ENCODE data around the gene GAL3ST1.

GAL3ST1 gene

DNA sequence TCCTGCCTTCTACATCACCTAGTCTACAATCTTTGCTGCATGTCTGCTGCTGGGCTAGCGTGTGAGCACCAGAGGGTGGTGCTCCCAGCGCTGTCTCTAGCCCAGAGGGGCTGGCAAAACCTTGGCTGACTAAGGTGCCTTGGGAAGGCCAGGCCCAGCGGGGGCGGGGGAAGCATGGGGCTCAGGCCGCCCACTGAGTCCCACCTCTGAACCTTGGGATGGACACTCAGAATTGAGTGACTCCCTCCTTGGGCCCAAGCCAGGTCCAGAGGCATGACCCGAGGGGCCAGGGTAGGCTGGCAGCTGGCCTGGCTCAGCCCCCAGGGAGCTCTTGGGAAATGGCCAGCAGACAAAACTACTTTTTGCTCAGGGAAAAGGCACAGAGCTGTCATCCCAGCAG lies 7.6 kb upstream of the GAL3ST1 start:
- Mint-ChIP-seq H3K4me1 (no peaks in the 10 kb centered on the region), H3K36me3 (ENCODE audit: low read depth) (peaks cover 25% of the 10 kb centered on the region), H3K9me3 (no peaks in the 10 kb centered on the region), H3K27me3 (ENCODE audit: low read depth, poor library complexity) (no peaks in the 10 kb centered on the region), H3K27ac (peak overlapping the region; percentile 78), H3K4me3 (no peak overlapping the region)
- TF ChIP-seq, protein P1, sequence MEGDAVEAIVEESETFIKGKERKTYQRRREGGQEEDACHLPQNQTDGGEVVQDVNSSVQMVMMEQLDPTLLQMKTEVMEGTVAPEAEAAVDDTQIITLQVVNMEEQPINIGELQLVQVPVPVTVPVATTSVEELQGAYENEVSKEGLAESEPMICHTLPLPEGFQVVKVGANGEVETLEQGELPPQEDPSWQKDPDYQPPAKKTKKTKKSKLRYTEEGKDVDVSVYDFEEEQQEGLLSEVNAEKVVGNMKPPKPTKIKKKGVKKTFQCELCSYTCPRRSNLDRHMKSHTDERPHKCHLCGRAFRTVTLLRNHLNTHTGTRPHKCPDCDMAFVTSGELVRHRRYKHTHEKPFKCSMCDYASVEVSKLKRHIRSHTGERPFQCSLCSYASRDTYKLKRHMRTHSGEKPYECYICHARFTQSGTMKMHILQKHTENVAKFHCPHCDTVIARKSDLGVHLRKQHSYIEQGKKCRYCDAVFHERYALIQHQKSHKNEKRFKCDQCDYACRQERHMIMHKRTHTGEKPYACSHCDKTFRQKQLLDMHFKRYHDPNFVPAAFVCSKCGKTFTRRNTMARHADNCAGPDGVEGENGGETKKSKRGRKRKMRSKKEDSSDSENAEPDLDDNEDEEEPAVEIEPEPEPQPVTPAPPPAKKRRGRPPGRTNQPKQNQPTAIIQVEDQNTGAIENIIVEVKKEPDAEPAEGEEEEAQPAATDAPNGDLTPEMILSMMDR (IDR thresholded peaks at IDR 0.05): no peak
- DNase-seq: no peak

DNA sequence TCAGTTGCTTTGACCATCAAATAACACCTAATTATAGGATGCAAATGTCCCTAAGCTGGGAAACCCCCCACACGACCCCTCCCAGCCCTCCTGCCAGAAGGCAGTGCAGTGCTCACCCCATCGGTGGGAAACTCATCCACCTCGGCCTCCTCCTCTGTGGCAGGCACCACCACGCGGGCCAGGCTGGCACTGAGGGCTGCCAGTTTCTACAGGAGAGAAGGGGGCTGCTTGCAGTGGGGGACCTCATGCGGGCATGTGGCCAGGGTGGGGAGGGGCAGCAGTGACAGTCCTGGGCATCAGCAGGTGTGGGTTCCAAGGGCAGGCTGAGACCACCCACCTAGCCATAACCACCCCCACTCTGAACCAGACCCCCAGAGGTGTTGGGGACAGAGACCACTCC lies 6.4 kb upstream of the GAL3ST1 start:
- no peaks in the 10 kb centered on the region for H3K4me1 Mint-ChIP-seq
- H3K36me3 Mint-ChIP-seq (ENCODE audit: low read depth): peaks cover 22% of the 10 kb centered on the region
- no peak overlapping the region for H3K27ac Mint-ChIP-seq
- no peak overlapping the region for H3K4me3 Mint-ChIP-seq
- DNase-seq: no peak
- no peaks in the 10 kb centered on the region for H3K9me3 Mint-ChIP-seq
- H3K27me3 Mint-ChIP-seq (ENCODE audit: low read depth, poor library complexity): no peaks in the 10 kb centered on the region
- TF ChIP-seq, protein P1 (IDR thresholded peaks at IDR 0.05): no peak

DNA sequence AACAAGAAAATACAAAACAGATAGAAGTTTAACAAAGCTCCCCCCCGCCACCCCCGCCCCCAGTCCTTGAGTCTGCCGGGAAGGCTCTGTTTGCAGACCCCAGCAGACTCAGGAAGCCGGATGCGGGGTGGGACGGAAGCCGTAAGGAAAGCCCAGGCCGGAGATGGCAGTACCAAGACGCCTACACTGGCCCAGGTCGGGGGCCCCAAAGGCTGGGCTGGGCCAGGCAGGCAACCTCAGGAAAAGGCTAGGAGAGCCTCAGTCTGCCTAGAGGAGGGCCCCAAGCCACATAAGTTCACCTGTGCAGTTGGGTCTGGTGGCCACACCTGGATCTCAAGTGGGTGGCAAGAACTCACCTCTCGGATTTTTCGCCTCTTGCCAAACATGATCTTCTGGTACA lies 4.0 kb upstream of the GAL3ST1 start:
- TF ChIP-seq, protein P1 (IDR thresholded peaks at IDR 0.05): no peak
- H3K27ac Mint-ChIP-seq: no peak overlapping the region
- DNase-seq: no peak
- peaks cover 16% of the 10 kb centered on the region for H3K36me3 Mint-ChIP-seq (ENCODE audit: low read depth)
- no peaks in the 10 kb centered on the region for H3K9me3 Mint-ChIP-seq
- no peak overlapping the region for H3K4me3 Mint-ChIP-seq
- peaks cover 6% of the 10 kb centered on the region for H3K4me1 Mint-ChIP-seq
- H3K27me3 Mint-ChIP-seq (ENCODE audit: low read depth, poor library complexity): peaks cover 11% of the 10 kb centered on the region

DNA sequence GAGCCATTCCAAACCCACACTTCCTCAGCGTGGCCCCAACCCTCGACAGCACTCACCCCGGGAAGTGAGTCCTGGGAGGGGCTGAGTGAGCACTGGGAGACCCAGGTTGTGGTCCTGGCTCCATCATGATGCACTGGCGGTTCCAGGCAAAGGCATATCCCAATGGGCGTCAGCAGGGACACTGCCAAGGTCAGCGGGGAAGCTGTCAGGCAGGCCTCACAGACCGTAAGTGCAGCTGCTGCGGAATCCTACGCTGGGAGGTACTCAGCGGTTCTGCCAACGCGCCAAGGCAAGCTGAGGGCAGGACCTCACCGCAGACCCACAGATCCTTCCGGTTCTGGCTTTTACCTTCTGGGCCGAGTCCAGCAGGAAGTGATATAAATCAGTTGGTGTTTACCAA lies 1.4 kb upstream of the GAL3ST1 start:
- H3K4me3 Mint-ChIP-seq: no peak overlapping the region
- peaks cover 14% of the 10 kb centered on the region for H3K4me1 Mint-ChIP-seq
- DNase-seq: no peak
- no peak overlapping the region for H3K27ac Mint-ChIP-seq
- peaks cover 25% of the 10 kb centered on the region for H3K27me3 Mint-ChIP-seq (ENCODE audit: low read depth, poor library complexity)
- TF ChIP-seq, protein P1 (IDR thresholded peaks at IDR 0.05): no peak
- peaks cover 16% of the 10 kb centered on the region for H3K36me3 Mint-ChIP-seq (ENCODE audit: low read depth)
- H3K9me3 Mint-ChIP-seq: no peaks in the 10 kb centered on the region

DNA sequence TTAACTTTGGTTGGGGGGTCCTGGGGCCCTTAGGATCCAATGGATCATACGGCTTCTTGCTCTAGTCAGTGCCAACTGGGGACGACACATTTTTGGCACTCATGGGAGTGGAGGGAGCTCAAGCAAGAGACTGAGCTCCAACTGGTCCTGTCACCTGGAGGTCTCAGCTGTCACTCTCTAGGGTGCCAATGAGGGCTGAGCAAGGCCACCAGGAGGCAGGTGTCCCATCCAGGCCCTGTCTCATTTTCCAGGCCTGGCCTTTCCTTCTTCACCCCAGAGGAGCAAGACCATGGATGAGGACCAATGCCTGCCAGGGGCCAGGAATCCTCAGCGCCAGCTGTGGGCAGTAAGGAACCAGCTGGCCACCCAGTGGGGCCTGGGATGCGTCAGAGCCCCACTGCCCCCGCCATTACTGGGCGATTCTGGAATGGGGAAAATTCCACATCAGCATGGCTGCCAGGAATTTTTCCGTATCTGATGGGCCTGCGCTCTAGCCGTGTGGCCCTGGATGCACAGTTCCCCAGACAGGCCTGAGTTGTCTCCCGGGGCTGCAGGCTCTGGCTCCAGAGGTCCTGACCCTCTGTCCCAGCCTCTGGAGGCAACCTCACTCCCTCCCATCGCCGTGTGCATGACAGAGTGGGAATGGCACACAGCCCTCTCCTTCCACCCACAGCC lies 669 bp upstream of the GAL3ST1 start:
- Mint-ChIP-seq H3K27ac (no peak overlapping the region), H3K27me3 (ENCODE audit: low read depth, poor library complexity) (peaks cover 25% of the 10 kb centered on the region), H3K4me1 (peaks cover 14% of the 10 kb centered on the region), H3K4me3 (peak overlapping the region; percentile 79), H3K9me3 (no peaks in the 10 kb centered on the region), H3K36me3 (ENCODE audit: low read depth) (peaks cover 16% of the 10 kb centered on the region)
- TF ChIP-seq, protein P1 (IDR thresholded peaks at IDR 0.05): no peak
- DNase-seq: no peak

DNA sequence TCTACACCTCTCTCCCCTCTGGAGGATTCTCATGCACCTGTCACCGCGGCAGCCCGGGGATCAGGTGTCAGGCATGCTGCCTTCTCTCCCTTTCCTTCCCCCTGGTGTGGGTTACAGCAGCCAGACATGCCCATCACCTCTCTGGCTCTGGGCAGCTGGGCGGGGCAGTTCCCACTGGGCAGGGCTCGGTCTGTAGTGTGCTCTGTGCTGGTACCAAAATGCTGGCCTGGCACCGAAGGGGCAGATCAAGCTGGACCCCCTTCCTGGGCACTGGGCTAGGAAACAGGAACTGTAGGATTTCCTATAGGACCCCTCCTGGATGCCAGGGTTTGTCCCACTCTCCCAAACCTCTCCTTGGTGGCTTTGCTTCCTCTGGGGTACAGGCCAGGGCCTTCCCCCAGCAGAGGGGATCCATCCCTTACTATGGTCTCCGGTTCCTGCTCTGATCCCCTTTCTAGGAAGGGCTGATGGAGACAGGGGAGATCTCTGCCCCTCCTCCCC lies 821 bp downstream of the GAL3ST1 start:
- H3K4me1 Mint-ChIP-seq: peaks cover 14% of the 10 kb centered on the region
- no peak for DNase-seq
- peaks cover 28% of the 10 kb centered on the region for H3K27me3 Mint-ChIP-seq (ENCODE audit: low read depth, poor library complexity)
- H3K4me3 Mint-ChIP-seq: peak overlapping the region; percentile 61
- TF ChIP-seq, protein P1 (IDR thresholded peaks at IDR 0.05): no peak
- no peaks in the 10 kb centered on the region for H3K9me3 Mint-ChIP-seq
- H3K36me3 Mint-ChIP-seq (ENCODE audit: low read depth): peaks cover 7% of the 10 kb centered on the region
- H3K27ac Mint-ChIP-seq: no peak overlapping the region
